Measurements from ENCODE around the gene RPP25L.

Gene RPP25L

GRCh38 chr9:34594177-34594576 lies 17.7 kb downstream of the RPP25L start:
- DNase-seq (ENCODE audit: low read depth) = no peak
- TF ChIP-seq CTCF (conservative IDR thresholded peaks at IDR 0.05; ENCODE audit: low read depth, low read length) = no peak
- H3K4me3 ChIP-seq (ENCODE audit: low read length) = no peak overlapping the region

GRCh38 chr9:34592895-34593601 lies 18.8 kb downstream of the RPP25L start:
- TF ChIP-seq CTCF (conservative IDR thresholded peaks at IDR 0.05; ENCODE audit: low read depth, low read length) = no peak
- H3K4me3 ChIP-seq (ENCODE audit: low read length) = no peak overlapping the region
- no peak for DNase-seq (ENCODE audit: low read depth)

- no peak for DNase-seq (ENCODE audit: low read depth)
- no peak for TF ChIP-seq CTCF (conservative IDR thresholded peaks at IDR 0.05; ENCODE audit: low read depth, low read length)
- H3K4me3 ChIP-seq (ENCODE audit: low read length) = no peak overlapping the region
These were observed 19.7 kb downstream of the RPP25L start for GRCh38 chr9:34591917-34592866.

- peak; percentile 88 for TF ChIP-seq CTCF (conservative IDR thresholded peaks at IDR 0.05; ENCODE audit: low read depth, low read length)
- no peak overlapping the region for H3K4me3 ChIP-seq (ENCODE audit: low read length)
- no peak for DNase-seq (ENCODE audit: low read depth)
These were observed 20.5 kb downstream of the RPP25L start for GRCh38 chr9:34591248-34591916.

GRCh38 chr9:34590381-34591247 lies 21.3 kb downstream of the RPP25L start:
- DNase-seq (ENCODE audit: low read depth) = no peak

More at GRCh38 chr9:34590381-34591247, 21.3 kb downstream of the RPP25L start:
- TF ChIP-seq CTCF (conservative IDR thresholded peaks at IDR 0.05; ENCODE audit: low read depth, low read length) = no peak
- H3K4me3 ChIP-seq (ENCODE audit: low read length) = no peak overlapping the region
